Measurements from ENCODE around the gene UXS1. TPM values are rescaled to one million over a fixed set of nuclear protein-coding genes. Genes with fewer than 3 reads are reported as not detected.
"Not testable (repeated sequence)": the region's sequence is repeated elsewhere in the genome, so short reads cannot be mapped to it uniquely, and the experiment has no call there.

Gene UXS1
- total RNA-seq, 1 donor from 2014 or later, result 49.2 TPM

DNA sequence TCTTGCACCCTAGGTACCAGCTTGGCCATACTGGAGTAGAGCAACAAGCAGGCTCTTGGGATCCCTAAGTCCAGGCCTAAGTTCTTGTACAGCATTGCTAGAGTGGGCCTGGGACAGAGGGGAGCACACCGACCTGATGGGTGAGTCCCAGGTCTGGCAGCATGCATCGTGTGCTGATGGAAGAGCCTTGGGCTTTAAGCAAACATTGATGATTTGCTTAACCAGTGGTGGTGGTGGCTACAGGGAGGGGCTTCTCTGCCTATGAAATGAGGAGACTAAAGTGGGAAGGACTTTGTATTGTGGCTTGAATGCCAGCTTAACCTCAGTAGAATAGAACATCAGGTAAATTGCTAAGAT is 39.2 kb upstream of the UXS1 start:
- no peak for DNase-seq (ENCODE audit: low read depth)
- Histone ChIP-seq H3K9ac (ENCODE audit: low read length) (no peak overlapping the region), H3K4me2 (ENCODE audit: low read length) (no peak overlapping the region), H4K20me1 (ENCODE audit: insufficient read depth, low read length) (no peaks in the 10 kb centered on the region), H3K79me2 (ENCODE audit: insufficient read depth, low read length) (no peaks in the 10 kb centered on the region), H3K4me1 (ENCODE audit: insufficient read depth, low read length) (no peaks in the 10 kb centered on the region), H3K27ac (ENCODE audit: low read depth, low read length) (no peak overlapping the region), H3K27me3 (ENCODE audit: insufficient read depth, low read length) (no peaks in the 10 kb centered on the region), H3K36me3 (ENCODE audit: insufficient read depth, low read length) (no peaks in the 10 kb centered on the region), H3K9me3 (ENCODE audit: insufficient read depth, low read depth, low read length) (no peaks in the 10 kb centered on the region), H2AFZ (ENCODE audit: low read depth, low read length) (no peak overlapping the region), H3K4me3 (ENCODE audit: insufficient read depth, low read depth, low read length) (no peak overlapping the region)
- Mint-ChIP-seq H3K27ac (ENCODE audit: unreplicated experiment) (no peak overlapping the region), H3K4me3 (ENCODE audit: unreplicated experiment) (no peak overlapping the region), H3K4me1 (ENCODE audit: low read depth, unreplicated experiment) (no peaks in the 10 kb centered on the region), H3K27me3 (ENCODE audit: low read depth, unreplicated experiment) (no peaks in the 10 kb centered on the region), H3K36me3 (ENCODE audit: low read depth, unreplicated experiment) (no peaks in the 10 kb centered on the region), H3K9me3 (ENCODE audit: unreplicated experiment) (peaks cover 26% of the 10 kb centered on the region)
- no peak for TF ChIP-seq EZH2 (IDR thresholded peaks at IDR 0.05; ENCODE audit: insufficient read depth, low read length)
- TF ChIP-seq, protein P1, sequence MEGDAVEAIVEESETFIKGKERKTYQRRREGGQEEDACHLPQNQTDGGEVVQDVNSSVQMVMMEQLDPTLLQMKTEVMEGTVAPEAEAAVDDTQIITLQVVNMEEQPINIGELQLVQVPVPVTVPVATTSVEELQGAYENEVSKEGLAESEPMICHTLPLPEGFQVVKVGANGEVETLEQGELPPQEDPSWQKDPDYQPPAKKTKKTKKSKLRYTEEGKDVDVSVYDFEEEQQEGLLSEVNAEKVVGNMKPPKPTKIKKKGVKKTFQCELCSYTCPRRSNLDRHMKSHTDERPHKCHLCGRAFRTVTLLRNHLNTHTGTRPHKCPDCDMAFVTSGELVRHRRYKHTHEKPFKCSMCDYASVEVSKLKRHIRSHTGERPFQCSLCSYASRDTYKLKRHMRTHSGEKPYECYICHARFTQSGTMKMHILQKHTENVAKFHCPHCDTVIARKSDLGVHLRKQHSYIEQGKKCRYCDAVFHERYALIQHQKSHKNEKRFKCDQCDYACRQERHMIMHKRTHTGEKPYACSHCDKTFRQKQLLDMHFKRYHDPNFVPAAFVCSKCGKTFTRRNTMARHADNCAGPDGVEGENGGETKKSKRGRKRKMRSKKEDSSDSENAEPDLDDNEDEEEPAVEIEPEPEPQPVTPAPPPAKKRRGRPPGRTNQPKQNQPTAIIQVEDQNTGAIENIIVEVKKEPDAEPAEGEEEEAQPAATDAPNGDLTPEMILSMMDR (IDR thresholded peaks at IDR 0.05; ENCODE audit: insufficient read depth, low read depth, low read length), result no peak
- FAIRE-seq, result no peak

DNA sequence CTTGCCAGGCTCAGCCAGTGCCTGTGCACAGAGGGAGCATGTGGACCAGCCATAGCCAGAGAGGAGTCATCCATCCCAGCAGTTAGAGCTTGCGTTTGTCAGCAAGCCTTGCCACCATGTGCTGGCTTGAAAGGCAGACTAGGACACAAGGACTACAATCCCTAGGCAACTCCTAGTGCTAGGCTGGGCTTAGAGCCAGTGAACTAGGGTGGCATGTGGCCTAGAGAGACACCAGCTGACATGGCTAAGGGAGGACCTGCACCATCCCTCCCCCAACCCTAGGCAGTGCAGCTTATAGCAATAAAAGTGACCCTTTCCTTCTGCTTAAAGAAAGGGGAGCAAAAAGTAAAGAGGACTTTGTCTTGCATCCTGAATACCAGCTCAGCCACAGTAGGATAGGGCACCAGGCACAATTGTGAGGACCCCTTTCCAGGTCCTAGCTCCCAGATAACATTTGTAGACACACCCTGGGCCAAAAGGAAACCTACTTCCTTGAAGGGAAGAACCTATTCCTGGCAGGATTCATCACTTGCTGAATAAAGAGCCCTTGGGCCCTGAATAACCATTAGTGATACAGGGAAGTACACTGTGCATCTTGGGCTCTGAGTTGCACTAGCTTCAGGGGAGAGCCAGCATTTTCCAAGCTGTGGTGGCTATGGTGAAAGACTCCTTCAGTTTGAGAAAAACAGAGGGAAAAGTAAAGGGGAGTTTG is 38.7 kb upstream of the UXS1 start:
- Histone ChIP-seq H3K36me3 (ENCODE audit: insufficient read depth, low read length) (no peaks in the 10 kb centered on the region), H3K27ac (ENCODE audit: low read depth, low read length) (no peak overlapping the region), H3K79me2 (ENCODE audit: insufficient read depth, low read length) (no peaks in the 10 kb centered on the region), H3K4me1 (ENCODE audit: insufficient read depth, low read length) (no peaks in the 10 kb centered on the region), H3K4me2 (ENCODE audit: low read length) (no peak overlapping the region), H3K27me3 (ENCODE audit: insufficient read depth, low read length) (no peaks in the 10 kb centered on the region), H4K20me1 (ENCODE audit: insufficient read depth, low read length) (no peaks in the 10 kb centered on the region), H2AFZ (ENCODE audit: low read depth, low read length) (no peak overlapping the region), H3K4me3 (ENCODE audit: insufficient read depth, low read depth, low read length) (no peak overlapping the region), H3K9ac (ENCODE audit: low read length) (no peak overlapping the region), H3K9me3 (ENCODE audit: insufficient read depth, low read depth, low read length) (no peaks in the 10 kb centered on the region)
- no peak for FAIRE-seq
- DNase-seq (ENCODE audit: low read depth), result no peak
- no peaks in the 10 kb centered on the region for H3K36me3 Mint-ChIP-seq (ENCODE audit: low read depth, unreplicated experiment)
- peaks cover 26% of the 10 kb centered on the region for H3K9me3 Mint-ChIP-seq (ENCODE audit: unreplicated experiment)
- H3K4me1 Mint-ChIP-seq (ENCODE audit: low read depth, unreplicated experiment), result no peaks in the 10 kb centered on the region
- TF ChIP-seq EZH2 (IDR thresholded peaks at IDR 0.05; ENCODE audit: insufficient read depth, low read length), result no peak
- TF ChIP-seq, protein P1 (IDR thresholded peaks at IDR 0.05; ENCODE audit: insufficient read depth, low read depth, low read length), result no peak
- H3K4me3 Mint-ChIP-seq (ENCODE audit: unreplicated experiment), result no peak overlapping the region
- H3K27me3 Mint-ChIP-seq (ENCODE audit: low read depth, unreplicated experiment), result no peaks in the 10 kb centered on the region
- H3K27ac Mint-ChIP-seq (ENCODE audit: unreplicated experiment), result no peak overlapping the region

DNA sequence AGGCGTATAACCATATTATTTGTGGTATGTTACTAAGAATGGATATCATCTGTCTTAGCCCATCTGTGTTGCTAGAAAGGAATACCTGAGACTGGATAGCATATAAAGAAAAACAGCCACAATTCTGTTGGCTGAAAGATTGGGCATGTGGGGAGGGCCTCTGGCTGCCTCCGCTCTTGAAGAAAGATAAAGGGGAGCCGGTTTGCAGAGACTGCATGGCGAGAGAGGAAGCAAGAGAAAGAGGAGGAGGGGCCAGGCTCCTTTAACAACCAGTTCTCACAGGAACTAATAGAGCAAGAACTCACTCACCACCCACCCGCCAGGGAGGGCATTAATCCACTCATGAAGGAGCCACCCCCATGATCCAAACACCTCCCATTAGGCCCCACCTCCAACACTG is 29.2 kb upstream of the UXS1 start:
- Mint-ChIP-seq H3K36me3 (ENCODE audit: low read depth, unreplicated experiment) (no peaks in the 10 kb centered on the region), H3K4me1 (ENCODE audit: low read depth, unreplicated experiment) (no peaks in the 10 kb centered on the region), H3K9me3 (ENCODE audit: unreplicated experiment) (peaks cover 4% of the 10 kb centered on the region), H3K27me3 (ENCODE audit: low read depth, unreplicated experiment) (no peaks in the 10 kb centered on the region), H3K4me3 (ENCODE audit: unreplicated experiment) (no peak overlapping the region), H3K27ac (ENCODE audit: unreplicated experiment) (no peak overlapping the region)
- no peaks in the 10 kb centered on the region for H4K20me1 ChIP-seq (ENCODE audit: insufficient read depth, low read length)
- H2AFZ ChIP-seq (ENCODE audit: low read depth, low read length), result no peak overlapping the region
- no peak for DNase-seq (ENCODE audit: low read depth)
- H3K27me3 ChIP-seq (ENCODE audit: insufficient read depth, low read length), result no peaks in the 10 kb centered on the region
- no peak overlapping the region for H3K4me2 ChIP-seq (ENCODE audit: low read length)
- H3K4me3 ChIP-seq (ENCODE audit: insufficient read depth, low read depth, low read length), result no peak overlapping the region
- no peaks in the 10 kb centered on the region for H3K4me1 ChIP-seq (ENCODE audit: insufficient read depth, low read length)
- TF ChIP-seq, protein P1 (IDR thresholded peaks at IDR 0.05; ENCODE audit: insufficient read depth, low read depth, low read length), result no peak
- TF ChIP-seq EZH2 (IDR thresholded peaks at IDR 0.05; ENCODE audit: insufficient read depth, low read length), result no peak
- no peaks in the 10 kb centered on the region for H3K9me3 ChIP-seq (ENCODE audit: insufficient read depth, low read depth, low read length)
- no peak overlapping the region for H3K27ac ChIP-seq (ENCODE audit: low read depth, low read length)
- no peaks in the 10 kb centered on the region for H3K79me2 ChIP-seq (ENCODE audit: insufficient read depth, low read length)
- FAIRE-seq, result no peak
- H3K36me3 ChIP-seq (ENCODE audit: insufficient read depth, low read length), result no peaks in the 10 kb centered on the region
- H3K9ac ChIP-seq (ENCODE audit: low read length), result no peak overlapping the region

DNA sequence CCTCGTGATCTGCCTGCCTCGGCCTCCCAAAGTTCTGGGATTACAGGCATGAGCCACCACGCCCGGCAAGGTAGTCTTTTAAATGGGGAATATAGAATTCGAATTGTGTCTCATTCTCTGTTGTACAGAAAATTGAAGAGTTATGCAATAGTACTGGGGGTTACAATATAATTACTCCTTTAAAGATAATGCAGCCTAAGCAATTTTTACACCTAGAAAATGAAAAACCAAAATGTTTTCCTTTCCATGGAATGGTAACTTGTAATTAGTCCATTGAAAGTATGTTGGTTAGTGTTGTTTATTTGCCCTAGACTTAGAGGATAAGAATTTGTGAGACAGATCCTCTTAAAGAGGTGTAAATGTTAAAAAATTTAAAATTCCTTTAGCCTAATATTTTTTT is 28.0 kb upstream of the UXS1 start:
- H3K9me3 Mint-ChIP-seq (ENCODE audit: unreplicated experiment); H3K27ac Mint-ChIP-seq (ENCODE audit: unreplicated experiment); H3K36me3 Mint-ChIP-seq (ENCODE audit: low read depth, unreplicated experiment); H2AFZ ChIP-seq (ENCODE audit: low read depth, low read length); H3K27me3 ChIP-seq (ENCODE audit: insufficient read depth, low read length); H3K27me3 Mint-ChIP-seq (ENCODE audit: low read depth, unreplicated experiment); H3K36me3 ChIP-seq (ENCODE audit: insufficient read depth, low read length); H3K27ac ChIP-seq (ENCODE audit: low read depth, low read length); H3K4me3 ChIP-seq (ENCODE audit: insufficient read depth, low read depth, low read length); H3K9ac ChIP-seq (ENCODE audit: low read length); H3K4me1 ChIP-seq (ENCODE audit: insufficient read depth, low read length); H3K79me2 ChIP-seq (ENCODE audit: insufficient read depth, low read length); H4K20me1 ChIP-seq (ENCODE audit: insufficient read depth, low read length); FAIRE-seq; H3K4me1 Mint-ChIP-seq (ENCODE audit: low read depth, unreplicated experiment); H3K4me3 Mint-ChIP-seq (ENCODE audit: unreplicated experiment); H3K9me3 ChIP-seq (ENCODE audit: insufficient read depth, low read depth, low read length); H3K4me2 ChIP-seq (ENCODE audit: low read length); DNase-seq (ENCODE audit: low read depth): not testable (repeated sequence)
